Naive thymus-derived CD4-positive, alpha-beta T cell (primary cell): ENCODE measurements around the gene PDSS1. TPM values are rescaled to one million over a fixed set of nuclear protein-coding genes. Genes with fewer than 3 reads are reported as not detected.

Source experiments
- ATAC-seq: fragments of 150-1000 bp; cut with Tn5 transposase; 2 replicates; pipeline ENCODE4 v1.10.0; 2021; ENCODE audit warnings: mild to moderate bottlenecking, moderate library complexity
- CTCF ChIA-PET: fragments of 350-600 bp; sonication (Branson Sonifier 250); formaldehyde crosslinking; loops from one replicate; lab custom pipeline; 2021; ENCODE audit warnings: antibody characterized with exemption; lab: Charles Lee
- POLR2A ChIA-PET: fragments of 350-600 bp; sonication (Branson Sonifier 250); formaldehyde crosslinking; loops from one replicate; lab custom pipeline; 2021; ENCODE audit warnings: antibody characterized with exemption, inconsistent platforms; lab: Charles Lee
- DNase-seq, 9 donors: peaks; one replicate each; pipeline versions ENCODE4 v3.0.0 to v3.0.0-alpha.2; 2020 to 2022; ENCODE audit warnings: mixed read lengths in 1 of 9
- H3K27ac ChIP-seq: one replicate; pipeline ENCODE4 v1.7.0; 2013; ENCODE audit warnings: mild to moderate bottlenecking, low read depth, low read length, moderate library complexity
- H3K27me3 ChIP-seq, 2 donors: one replicate each; pipeline ENCODE4 v1.7.0; 2013; ENCODE audit warnings: low read length in 2 of 2, mild to moderate bottlenecking in 2 of 2, moderate library complexity in 2 of 2; ENCODE audit not compliant: control insufficient read depth in 2 of 2, insufficient read depth in 2 of 2
- H3K36me3 ChIP-seq, 3 experiments: 1 replicate in 2 of 3; 2 replicates in 1 of 3; pipeline ENCODE4 v1.7.0; 2013; ENCODE audit warnings: low read length in 3 of 3, mild to moderate bottlenecking in 3 of 3, moderate library complexity in 1 of 3; ENCODE audit not compliant: insufficient read depth in 3 of 3, control insufficient read depth in 2 of 3
- H3K4me1 ChIP-seq, 2 donors: one replicate each; pipeline ENCODE4 v1.7.0; 2013; ENCODE audit warnings: low read length in 2 of 2, mild to moderate bottlenecking in 2 of 2, moderate library complexity in 1 of 2; ENCODE audit not compliant: control insufficient read depth in 2 of 2, insufficient read depth in 2 of 2
- H3K4me3 ChIP-seq: 2 replicates; pipeline ENCODE4 v1.7.0; 2013; ENCODE audit warnings: mild to moderate bottlenecking, low read length
- H3K9me3 ChIP-seq, 3 experiments: 1 replicate in 2 of 3; 2 replicates in 1 of 3; pipeline ENCODE4 v1.7.0; 2013; ENCODE audit warnings: low read length in 3 of 3; ENCODE audit not compliant: control insufficient read depth in 2 of 3
- H3K27ac Mint-ChIP-seq, 9 donors: one replicate each; pipeline ENCODE4 v1.8.0; 2020 to 2022; ENCODE audit warnings: mixed read lengths in 9 of 9, mild to moderate bottlenecking in 8 of 9, moderate library complexity in 5 of 9, inconsistent platforms in 2 of 9
- H3K27me3 Mint-ChIP-seq, 5 donors: one replicate each; pipeline ENCODE4 v1.8.0; 2021 to 2022; ENCODE audit warnings: mixed read lengths in 5 of 5, mild to moderate bottlenecking in 1 of 5
- H3K36me3 Mint-ChIP-seq, 5 donors: one replicate each; pipeline ENCODE4 v1.8.0; 2020 to 2022; ENCODE audit warnings: mixed read lengths in 5 of 5, mild to moderate bottlenecking in 3 of 5, inconsistent platforms in 1 of 5
- H3K4me1 Mint-ChIP-seq, 7 donors: one replicate each; pipeline ENCODE4 v1.8.0; 2020 to 2022; ENCODE audit warnings: mixed read lengths in 7 of 7, mild to moderate bottlenecking in 3 of 7, inconsistent platforms in 1 of 7
- H3K4me3 Mint-ChIP-seq, 10 donors: one replicate each; pipeline ENCODE4 v1.8.0; 2020 to 2022; ENCODE audit warnings: mild to moderate bottlenecking in 10 of 10, mixed read lengths in 10 of 10, moderate library complexity in 6 of 10, inconsistent platforms in 2 of 10
- H3K9me3 Mint-ChIP-seq, 11 donors: one replicate each; pipeline ENCODE4 v1.8.0; 2020 to 2022; ENCODE audit warnings: mixed read lengths in 11 of 11, mild to moderate bottlenecking in 4 of 11, inconsistent platforms in 1 of 11, moderate library complexity in 1 of 11
- intact Hi-C, 2 donors: fragments of 100-400 bp; cut with micrococcal nuclease; formaldehyde crosslinking; loops; one replicate each; pipeline ENCODE4 v1.15.1; 2023
- polyA plus RNA-seq, 2 donors: library from polyadenylated mRNA; unstranded; fragments of 300-500 nt; fragmentation: Illumina TruSeq; gene quantifications; one replicate each; pipeline ENCODE4 v1.2.3, GENCODE V29; 2021
- total RNA-seq, 6 experiments: library from RNA in 5 of 6; stranded (reverse) in 5 of 6; gene quantifications; 1 replicate in 5 of 6; 2 replicates in 1 of 6; pipeline ENCODE4 v1.2.3 and lab custom pipeline; 2021 to 2026

Gene PDSS1
- total and polyA plus RNA-seq, 7 experiments from 2014 or later = 3.8 to 15.2 (median 4.7) TPM

DNA sequence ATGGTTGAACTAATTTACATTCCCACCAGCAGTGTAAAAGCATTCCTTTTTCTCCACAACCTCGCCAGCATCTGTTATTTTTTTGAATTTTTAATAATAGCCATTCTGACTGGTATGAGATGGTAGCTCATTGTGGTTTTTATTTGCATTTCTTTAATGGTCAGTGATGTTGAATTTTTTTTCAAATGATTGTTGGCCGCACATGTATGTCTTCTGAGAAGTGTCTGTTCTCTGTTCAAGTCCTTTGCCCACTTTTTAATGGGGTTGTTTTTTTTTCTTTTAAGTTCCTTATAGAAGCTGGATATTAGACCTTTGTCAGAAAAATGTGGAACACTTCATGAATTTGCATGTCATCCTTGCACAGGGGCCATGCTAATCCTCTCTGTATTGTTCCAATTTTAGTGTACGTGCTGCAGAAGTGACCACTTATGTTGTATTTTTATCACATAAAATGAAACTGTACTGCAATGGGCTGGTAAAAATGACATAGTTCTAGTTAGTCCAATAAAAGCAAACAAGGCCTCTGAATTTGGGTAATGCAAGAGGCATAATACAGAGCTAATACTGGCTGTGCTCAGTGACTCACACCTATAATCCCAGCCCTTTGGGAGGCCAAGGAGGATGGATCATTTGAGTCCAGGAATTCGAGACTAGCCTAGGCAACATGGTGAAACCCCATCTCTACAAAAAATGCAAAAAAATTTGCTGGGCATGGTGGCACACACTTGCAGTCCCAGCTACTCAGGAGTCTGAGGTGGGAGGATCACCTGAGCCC is 92.9 kb downstream of the PDSS1 start:
- no peak overlapping the region for H3K4me3 ChIP-seq
- H3K4me1 ChIP-seq = peaks cover 0 to 10% of the 10 kb centered on the region in 2 donors
- no peaks in the 10 kb centered on the region for H3K27me3 Mint-ChIP-seq
- H3K36me3 Mint-ChIP-seq = peaks cover 0 to 56% (median 39%) of the 10 kb centered on the region in 5 donors
- peak overlapping the region in 1 of 10 donors; percentile 11 for H3K4me3 Mint-ChIP-seq
- DNase-seq (no peak), ATAC-seq (no peak)
- no peaks in the 10 kb centered on the region for H3K9me3 ChIP-seq
- POLR2A ChIA-PET = interaction anchor here (0.6 to 0.7 kb wide), 3 partner anchors 68 to 343 kb away, joined by 3 read pairs; no protein-coding TSS in a partner anchor
- H3K27me3 ChIP-seq = no peaks in the 10 kb centered on the region
- H3K4me1 Mint-ChIP-seq = peaks cover 25 to 76% (median 68%) of the 10 kb centered on the region in 7 donors
- no peak overlapping the region for H3K27ac ChIP-seq
- peaks cover 0 to 4% (median 0%) of the 10 kb centered on the region in 3 experiments for H3K36me3 ChIP-seq
- H3K9me3 Mint-ChIP-seq = peaks cover 0 to 10% (median 4%) of the 10 kb centered on the region in 11 donors
- CTCF ChIA-PET = no interaction called here
- H3K27ac Mint-ChIP-seq = peak overlapping the region in 1 of 9 donors; percentile 21
- intact Hi-C loops = no loop called here

DNA sequence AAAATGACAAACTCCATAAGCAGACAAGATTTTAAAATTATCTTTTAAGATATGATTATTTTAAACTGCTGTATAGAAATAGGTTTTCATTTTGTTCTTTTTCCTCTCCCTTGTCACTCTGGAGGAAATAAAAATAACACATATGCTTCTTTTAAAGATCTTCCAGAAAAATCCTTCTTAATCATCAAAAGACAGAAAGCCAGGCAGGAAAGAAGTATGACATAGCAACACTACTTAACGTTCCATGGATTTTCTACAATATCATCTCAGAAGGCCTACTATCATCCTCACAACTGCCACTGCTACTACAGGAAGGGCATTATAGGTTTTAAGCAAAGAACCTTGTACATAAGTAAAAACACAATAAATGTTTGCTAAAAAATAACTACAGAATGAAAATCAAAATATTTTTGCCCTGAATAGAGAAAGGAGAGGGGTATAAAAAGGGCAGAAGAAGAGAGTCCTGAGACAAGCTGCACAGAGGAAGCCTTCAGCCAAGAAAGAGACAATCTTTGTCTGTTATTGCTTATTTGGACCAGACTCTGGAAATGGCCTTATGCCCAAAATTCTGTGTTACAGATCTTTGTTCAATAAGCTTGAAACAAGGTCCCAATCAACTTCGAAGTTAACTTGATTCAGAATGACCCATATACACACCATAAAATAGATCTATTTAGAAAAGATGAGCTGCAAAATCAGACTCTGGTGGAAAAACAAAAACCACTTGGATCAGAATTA is 95.4 kb downstream of the PDSS1 start:
- Mint-ChIP-seq H3K36me3 (peaks cover 4 to 55% (median 39%) of the 10 kb centered on the region in 5 donors), H3K4me3 (peak overlapping the region in 2 of 10 donors; percentile 5 to 29), H3K27ac (peak overlapping the region in 5 of 9 donors; percentile 22 to 58 (median 41)), H3K27me3 (no peaks in the 10 kb centered on the region), H3K9me3 (peaks cover 0 to 18% (median 7%) of the 10 kb centered on the region in 11 donors), H3K4me1 (peaks cover 17 to 65% (median 57%) of the 10 kb centered on the region in 7 donors)
- ATAC-seq = no peak
- DNase-seq = no peak
- H3K4me1 ChIP-seq = peaks cover under 1 to 10% of the 10 kb centered on the region in 2 donors
- no peaks in the 10 kb centered on the region for H3K27me3 ChIP-seq
- ChIA-PET POLR2A (no interaction called here), CTCF (no interaction called here)
- intact Hi-C loops = no loop called here
- peaks cover 0 to 4% (median 0%) of the 10 kb centered on the region in 3 experiments for H3K9me3 ChIP-seq
- H3K36me3 ChIP-seq = no peaks in the 10 kb centered on the region
- H3K27ac ChIP-seq = no peak overlapping the region
- no peak overlapping the region for H3K4me3 ChIP-seq

Other genes starting within 250 kb of the PDSS1 start
- 10 to 100 TPM; 61.9 to 73.7 (median 65.4) TPM for gene ABI1, start 163.3 kb downstream of the PDSS1 start, total RNA-seq
- 10 to 100 TPM; 66.0 to 71.0 TPM for gene ABI1, start 163.3 kb downstream of the PDSS1 start, polyA plus RNA-seq